Brain microvascular endothelial cell (primary cell): Measurements from ENCODE around the gene TRIM32.

Experiments
- DNase-seq: peaks from one replicate; pipeline ENCODE4 v3.0.0-alpha.2; 2020
- H3K27ac ChIP-seq: fragments of 250-450 bp; sonication (Bioruptor Pico); 2 replicates; pipeline ENCODE4 v1.5.1; 2020; ENCODE audit warnings: mild to moderate bottlenecking, moderate library complexity
- H3K27me3 ChIP-seq: fragments of 250-450 bp; sonication (Bioruptor Pico); replicated peaks from 2 replicates; pipeline ENCODE4 v1.5.1; 2020; ENCODE audit warnings: mild to moderate bottlenecking
- H3K36me3 ChIP-seq: fragments of 250-450 bp; sonication (Bioruptor Pico); replicated peaks from 2 replicates; pipeline ENCODE4 v1.5.1; 2020; ENCODE audit warnings: mild to moderate bottlenecking
- H3K4me3 ChIP-seq: 2 replicates; pipeline ENCODE4 v1.5.1; 2011; ENCODE audit warnings: low read depth, mild to moderate bottlenecking, control low read depth, low read length, moderate library complexity
- CTCF ChIP-seq: IDR thresholded peaks from 2 replicates; pipeline ENCODE4 v1.5.1; 2011; ENCODE audit warnings: low read depth, mild to moderate bottlenecking, moderate library complexity, low read length, control low read depth, inconsistent platforms; ENCODE audit errors: missing control alignments
- in situ Hi-C: cut with HindIII; loops from 2 replicates; pipeline ENCODE4 v1.10.0; 2017; ENCODE audit warnings: low sequenced_read_pairs, low pct_ligation_motif_present

The TRIM32 gene

GRCh38 chr9:116656977-116657376 lies 30.1 kb upstream of the TRIM32 start:
- TF ChIP-seq CTCF, result no peak

GRCh38 chr9:116658265-116658664 lies 28.8 kb upstream of the TRIM32 start:
- no peak for TF ChIP-seq CTCF
- H3K27ac ChIP-seq, result no peak overlapping the region
- no peak overlapping the region for H3K4me3 ChIP-seq
- H3K27me3 ChIP-seq, result no peaks in the 10 kb centered on the region
- no peak for DNase-seq
- H3K36me3 ChIP-seq, result no peaks in the 10 kb centered on the region
- in situ Hi-C loops, result no loop called here

More at GRCh38 chr9:116656977-116657376, 30.1 kb upstream of the TRIM32 start:
- in situ Hi-C loops, result no loop called here
- no peaks in the 10 kb centered on the region for H3K36me3 ChIP-seq
- no peak overlapping the region for H3K27ac ChIP-seq
- no peaks in the 10 kb centered on the region for H3K27me3 ChIP-seq
- DNase-seq, result no peak
- no peak overlapping the region for H3K4me3 ChIP-seq

GRCh38 chr9:116661037-116661954 lies 25.8 kb upstream of the TRIM32 start:
- Histone ChIP-seq H3K27me3 (no peaks in the 10 kb centered on the region), H3K27ac (no peak overlapping the region), H3K4me3 (no peak overlapping the region), H3K36me3 (no peaks in the 10 kb centered on the region)
- DNase-seq, result peak; percentile 45
- peak; percentile 77 for TF ChIP-seq CTCF
- in situ Hi-C loops, result no loop called here

GRCh38 chr9:116662646-116663310 lies 24.3 kb upstream of the TRIM32 start:
- H3K36me3 ChIP-seq, result no peaks in the 10 kb centered on the region
- H3K4me3 ChIP-seq, result no peak overlapping the region
- no peak for DNase-seq
- in situ Hi-C loops, result no loop called here
- no peak overlapping the region for H3K27ac ChIP-seq
- no peaks in the 10 kb centered on the region for H3K27me3 ChIP-seq
- no peak for TF ChIP-seq CTCF

- in situ Hi-C loops, result no loop called here
- H3K27ac ChIP-seq, result no peak overlapping the region
- DNase-seq, result no peak
- H3K27me3 ChIP-seq, result no peaks in the 10 kb centered on the region
- no peak for TF ChIP-seq CTCF
- H3K4me3 ChIP-seq, result no peak overlapping the region
- H3K36me3 ChIP-seq, result no peaks in the 10 kb centered on the region
Observed at GRCh38 chr9:116663581-116663980, 23.5 kb upstream of the TRIM32 start.
